Endothelial cell (in vitro differentiated cells): ENCODE data around the gene AUTS2. TPM values are rescaled to one million over a fixed set of nuclear protein-coding genes. Genes with fewer than 3 reads are reported as not detected.

Experiments
- DNase-seq: peaks from one replicate; pipeline ENCODE4 v3.0.0; 2021; ENCODE audit warnings: low spot score
- H3K27ac Mint-ChIP-seq: one replicate; pipeline ENCODE4 v1.8.0; 2021; ENCODE audit warnings: mixed read lengths, inconsistent platforms; ENCODE audit not compliant: unreplicated experiment
- H3K27me3 Mint-ChIP-seq: one replicate; pipeline ENCODE4 v1.8.0; 2021; ENCODE audit warnings: mild to moderate bottlenecking, moderate library complexity, mixed read lengths, inconsistent platforms; ENCODE audit not compliant: unreplicated experiment
- H3K36me3 Mint-ChIP-seq: one replicate; pipeline ENCODE4 v1.8.0; 2021; ENCODE audit warnings: mild to moderate bottlenecking, low read depth, mixed read lengths, inconsistent platforms; ENCODE audit not compliant: unreplicated experiment
- H3K4me1 Mint-ChIP-seq: one replicate; pipeline ENCODE4 v1.8.0; 2021; ENCODE audit warnings: mild to moderate bottlenecking, mixed read lengths, inconsistent platforms; ENCODE audit not compliant: unreplicated experiment
- H3K4me3 Mint-ChIP-seq: one replicate; pipeline ENCODE4 v1.8.0; 2021; ENCODE audit warnings: mild to moderate bottlenecking, mixed read lengths, inconsistent platforms; ENCODE audit not compliant: unreplicated experiment
- H3K9me3 Mint-ChIP-seq: one replicate; pipeline ENCODE4 v1.8.0; 2021; ENCODE audit warnings: mixed read lengths, inconsistent platforms; ENCODE audit not compliant: unreplicated experiment
- total RNA-seq: library from RNA; stranded (reverse); fragmentation: NEBNext Ultra II Directional; extraction: Animal tissue kit (Norgen Biotek cat#: 25700); gene quantifications from one replicate; pipeline ENCODE4 v1.2.1, GENCODE V29; 2021; ENCODE audit not compliant: unreplicated experiment
- TF ChIP-seq, protein P1 (sequence below): fragments of 200-600 bp; sonication (generic); IDR thresholded peaks from one replicate; pipeline ENCODE4 v1.5.0; 2021; ENCODE audit warnings: antibody characterized with exemption; ENCODE audit not compliant: unreplicated experiment

The AUTS2 gene
- total RNA-seq, 1 donor from 2014 or later = 103 TPM

DNA sequence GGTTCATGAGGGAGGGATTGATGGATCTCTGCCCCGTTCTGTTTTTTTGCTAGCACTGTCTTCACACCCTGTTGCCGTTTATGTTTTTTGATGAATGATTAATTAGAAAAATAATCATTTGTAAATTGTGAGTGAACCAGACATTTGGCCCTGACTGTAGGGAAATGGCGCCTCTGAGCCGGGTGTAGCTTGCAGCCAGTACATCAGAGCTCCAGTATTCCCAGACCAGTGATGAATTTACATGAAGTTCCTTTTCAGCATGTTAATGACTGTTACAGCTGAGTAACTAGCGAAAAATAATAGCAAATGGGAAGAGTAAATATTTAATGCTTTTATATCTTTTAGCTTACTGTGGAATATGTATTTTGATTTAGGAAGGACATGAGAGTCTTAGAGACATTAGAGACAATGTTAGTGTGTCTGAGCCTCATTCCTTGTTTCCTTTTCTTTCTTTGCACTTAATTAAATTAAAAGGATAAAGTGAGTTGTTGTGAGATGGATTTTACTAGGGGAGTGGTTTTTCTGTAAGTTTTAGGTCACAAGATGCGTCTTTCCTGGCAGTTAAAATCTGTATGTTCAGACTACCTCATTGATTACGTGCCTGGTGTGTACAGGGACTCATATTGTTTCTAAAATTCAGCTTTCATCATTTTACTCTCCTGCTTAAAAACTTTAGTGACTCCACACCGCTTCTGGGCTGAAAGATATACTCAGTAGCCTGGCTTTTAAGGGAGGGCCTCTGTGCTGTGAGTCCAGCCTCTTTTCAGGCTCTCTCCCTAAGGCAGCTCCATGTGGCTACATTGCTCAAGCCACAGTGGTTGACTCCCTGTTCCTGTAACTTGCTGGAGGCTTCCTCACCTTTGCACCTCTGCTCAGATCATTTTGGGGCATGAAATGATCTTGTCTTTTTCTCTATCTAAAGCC lies 86.4 kb downstream of the AUTS2 start:
- Mint-ChIP-seq H3K4me1 (peaks cover 11% of the 10 kb centered on the region), H3K9me3 (no peaks in the 10 kb centered on the region), H3K27ac (peak overlapping the region; percentile 39), H3K27me3 (peaks cover 2% of the 10 kb centered on the region), H3K36me3 (no peaks in the 10 kb centered on the region), H3K4me3 (no peak overlapping the region)
- TF ChIP-seq, protein P1, sequence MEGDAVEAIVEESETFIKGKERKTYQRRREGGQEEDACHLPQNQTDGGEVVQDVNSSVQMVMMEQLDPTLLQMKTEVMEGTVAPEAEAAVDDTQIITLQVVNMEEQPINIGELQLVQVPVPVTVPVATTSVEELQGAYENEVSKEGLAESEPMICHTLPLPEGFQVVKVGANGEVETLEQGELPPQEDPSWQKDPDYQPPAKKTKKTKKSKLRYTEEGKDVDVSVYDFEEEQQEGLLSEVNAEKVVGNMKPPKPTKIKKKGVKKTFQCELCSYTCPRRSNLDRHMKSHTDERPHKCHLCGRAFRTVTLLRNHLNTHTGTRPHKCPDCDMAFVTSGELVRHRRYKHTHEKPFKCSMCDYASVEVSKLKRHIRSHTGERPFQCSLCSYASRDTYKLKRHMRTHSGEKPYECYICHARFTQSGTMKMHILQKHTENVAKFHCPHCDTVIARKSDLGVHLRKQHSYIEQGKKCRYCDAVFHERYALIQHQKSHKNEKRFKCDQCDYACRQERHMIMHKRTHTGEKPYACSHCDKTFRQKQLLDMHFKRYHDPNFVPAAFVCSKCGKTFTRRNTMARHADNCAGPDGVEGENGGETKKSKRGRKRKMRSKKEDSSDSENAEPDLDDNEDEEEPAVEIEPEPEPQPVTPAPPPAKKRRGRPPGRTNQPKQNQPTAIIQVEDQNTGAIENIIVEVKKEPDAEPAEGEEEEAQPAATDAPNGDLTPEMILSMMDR = no peak
- DNase-seq = no peak

DNA sequence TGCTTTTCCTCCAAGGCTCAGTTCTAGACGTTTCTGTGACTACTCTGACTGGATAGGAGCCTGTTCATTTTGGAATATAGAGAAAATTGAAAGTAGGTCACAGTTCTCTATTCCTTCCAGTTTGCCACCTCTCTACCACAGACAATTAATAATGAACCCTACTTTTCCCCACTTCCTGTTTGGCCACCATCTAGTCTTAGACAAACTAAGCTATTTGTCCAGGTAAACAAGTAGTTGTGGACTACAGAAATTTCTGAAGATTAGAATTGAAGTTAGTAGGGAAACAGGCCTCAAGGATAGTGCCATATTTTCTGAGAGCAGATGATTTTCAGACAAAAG lies 87.0 kb downstream of the AUTS2 start:
- Mint-ChIP-seq H3K36me3 (no peaks in the 10 kb centered on the region), H3K9me3 (no peaks in the 10 kb centered on the region), H3K4me3 (no peak overlapping the region), H3K4me1 (peaks cover 11% of the 10 kb centered on the region), H3K27ac (peak overlapping the region; percentile 4), H3K27me3 (peaks cover 2% of the 10 kb centered on the region)
- no peak for DNase-seq
- TF ChIP-seq, protein P1 = no peak

DNA sequence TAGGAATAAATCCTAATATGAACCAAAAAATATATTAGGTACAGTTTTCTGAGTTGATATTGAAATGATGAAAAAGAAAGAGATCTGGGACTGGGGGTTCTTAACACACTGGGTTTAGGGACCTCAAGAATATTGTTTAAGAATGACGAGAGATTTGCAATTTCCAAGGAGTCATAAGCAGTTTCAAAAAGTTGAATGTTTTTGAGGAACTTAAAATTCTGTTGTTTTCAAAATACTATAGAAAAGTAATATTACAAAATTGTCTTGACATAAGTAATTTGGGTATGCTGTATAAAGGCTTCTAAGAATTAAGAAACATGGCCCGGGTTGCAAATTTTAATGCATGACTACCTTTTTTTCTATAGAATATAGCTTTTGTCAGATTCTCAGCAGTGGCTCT lies 88.1 kb downstream of the AUTS2 start:
- Mint-ChIP-seq H3K36me3 (no peaks in the 10 kb centered on the region), H3K27ac (no peak overlapping the region), H3K9me3 (no peaks in the 10 kb centered on the region), H3K4me3 (no peak overlapping the region), H3K27me3 (peaks cover 2% of the 10 kb centered on the region), H3K4me1 (peaks cover 11% of the 10 kb centered on the region)
- TF ChIP-seq, protein P1 = no peak
- no peak for DNase-seq

DNA sequence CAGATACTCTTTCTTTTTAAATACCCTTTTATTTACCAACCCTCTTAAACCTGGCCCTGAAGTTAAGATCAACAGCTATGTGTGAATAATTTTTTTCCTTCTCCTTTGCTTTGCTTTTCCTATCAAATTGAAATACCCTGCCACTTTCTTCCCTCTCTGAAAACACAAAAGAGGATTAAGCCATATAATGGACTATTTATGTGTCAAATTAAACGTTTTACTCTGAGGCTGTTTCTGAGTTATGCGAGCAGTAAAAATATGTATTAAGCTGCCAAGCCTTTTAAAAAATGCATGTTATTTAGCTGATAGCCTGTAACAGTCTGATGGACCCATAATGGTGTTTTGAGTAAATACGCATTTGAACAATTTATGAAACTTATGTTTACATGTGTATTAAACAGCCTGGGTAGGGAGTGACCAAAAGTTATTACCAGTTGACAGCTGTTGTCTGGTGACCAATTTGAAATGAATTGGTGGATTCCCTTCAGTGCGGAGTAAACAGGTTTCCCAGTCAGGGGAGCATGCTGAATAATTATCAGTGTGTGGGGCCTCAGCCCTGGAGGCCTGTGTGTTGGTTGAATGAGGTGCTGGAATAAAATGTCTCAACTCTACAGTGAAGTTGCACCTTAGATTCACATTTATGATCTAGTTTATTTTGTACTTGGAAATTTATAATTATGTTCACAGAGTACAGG lies 89.6 kb downstream of the AUTS2 start:
- no peaks in the 10 kb centered on the region for H3K9me3 Mint-ChIP-seq
- no peak overlapping the region for H3K4me3 Mint-ChIP-seq
- H3K4me1 Mint-ChIP-seq = peaks cover 16% of the 10 kb centered on the region
- no peak overlapping the region for H3K27ac Mint-ChIP-seq
- no peak for DNase-seq
- TF ChIP-seq, protein P1 = no peak
- H3K36me3 Mint-ChIP-seq = no peaks in the 10 kb centered on the region
- H3K27me3 Mint-ChIP-seq = peaks cover 2% of the 10 kb centered on the region

DNA sequence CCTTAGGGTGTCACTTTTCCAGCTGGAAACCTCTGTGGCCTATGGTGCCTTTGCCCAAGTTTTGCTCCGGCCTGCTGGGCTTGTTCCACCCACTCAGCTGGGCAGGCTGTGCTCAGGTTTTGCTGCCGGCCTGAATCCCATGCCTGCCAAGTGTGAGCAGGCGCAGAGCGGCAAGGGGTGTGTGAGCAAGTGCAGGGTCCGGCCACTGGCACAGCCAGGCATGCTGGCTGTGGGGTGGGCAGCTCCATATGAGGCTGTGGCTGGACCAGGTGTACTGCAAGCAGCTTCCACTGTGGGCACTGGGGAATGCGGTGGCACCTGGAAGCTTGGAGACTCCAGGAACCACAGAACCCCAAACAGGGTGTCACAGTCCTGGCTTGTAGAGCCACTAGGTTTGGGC lies 92.1 kb downstream of the AUTS2 start:
- no peak for DNase-seq
- peaks cover 6% of the 10 kb centered on the region for H3K4me1 Mint-ChIP-seq
- no peaks in the 10 kb centered on the region for H3K36me3 Mint-ChIP-seq
- H3K9me3 Mint-ChIP-seq = no peaks in the 10 kb centered on the region
- H3K4me3 Mint-ChIP-seq = no peak overlapping the region
- H3K27ac Mint-ChIP-seq = no peak overlapping the region
- TF ChIP-seq, protein P1 = no peak
- H3K27me3 Mint-ChIP-seq = no peaks in the 10 kb centered on the region
